ENCODE results near the gene RPS18.

RPS18 gene

GRCh38 chr6:33289784-33290315, 18.0 kb downstream of the RPS18 start:
- DNase-seq (ENCODE audit: low read depth in 2 of 2): no peak

DNA sequence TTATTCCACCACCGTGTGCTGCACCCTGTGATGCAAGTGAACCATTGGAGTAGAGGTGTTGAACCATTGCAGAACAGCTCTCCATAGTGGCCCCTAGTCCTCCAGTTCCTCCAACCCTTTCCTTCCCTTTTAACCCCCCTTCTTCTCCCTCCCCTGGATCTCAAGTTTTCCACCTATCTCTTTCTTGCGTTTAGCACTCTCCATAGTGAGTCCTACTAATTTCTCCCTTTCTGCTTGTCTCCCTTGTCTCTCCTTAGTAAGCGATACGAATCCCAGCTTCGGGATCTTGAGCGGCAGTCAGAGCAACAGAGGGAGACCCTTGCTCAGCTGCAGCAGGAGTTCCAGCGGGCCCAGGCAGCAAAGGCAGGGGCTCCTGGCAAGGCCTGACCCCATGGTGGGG, 18.6 kb downstream of the RPS18 start:
- no peak for DNase-seq (ENCODE audit: low read depth in 2 of 2)

DNA sequence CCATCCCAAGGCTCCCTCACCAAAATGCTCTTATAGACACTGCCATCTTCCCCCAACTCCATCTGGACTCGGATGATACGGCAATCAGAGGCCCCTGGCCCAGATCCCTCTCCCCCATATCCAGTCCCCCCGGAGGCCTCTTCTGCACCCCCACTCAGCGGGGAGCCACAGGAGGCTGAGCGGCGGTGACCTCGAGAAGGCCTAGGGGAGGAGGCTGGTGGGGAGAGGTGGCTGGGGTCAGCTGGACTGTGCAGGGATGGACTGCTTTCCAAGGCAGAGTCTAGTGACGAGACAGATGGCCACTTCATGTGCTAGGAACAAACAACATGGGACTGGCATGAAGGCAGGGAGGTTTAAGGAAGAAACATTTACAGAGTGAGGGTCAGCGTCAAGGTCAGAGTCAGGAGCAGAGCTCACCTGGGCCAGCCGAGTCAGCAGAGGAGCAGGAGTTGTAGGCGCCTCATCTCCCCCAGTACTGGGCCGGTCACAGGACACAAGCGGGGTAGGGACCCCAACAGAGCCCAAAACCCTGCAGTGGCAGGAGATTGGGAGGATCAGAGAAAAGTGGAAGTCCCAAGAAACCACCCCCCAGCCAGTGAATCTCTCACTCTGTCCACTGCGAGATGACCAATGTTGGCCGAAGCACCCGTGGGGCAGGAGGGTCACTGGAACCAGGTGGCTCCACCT, 21.3 kb downstream of the RPS18 start:
- no peak for DNase-seq (ENCODE audit: low read depth in 2 of 2)

GRCh38 chr6:33294086-33294823, 22.4 kb downstream of the RPS18 start:
- DNase-seq (ENCODE audit: low read depth in 2 of 2): no peak

- DNase-seq (ENCODE audit: low read depth in 2 of 2): no peak
Observed at GRCh38 chr6:33295621-33296369, 23.9 kb downstream of the RPS18 start.

- DNase-seq (ENCODE audit: low read depth in 2 of 2): no peak
Observed at GRCh38 chr6:33296797-33297405, 25.0 kb downstream of the RPS18 start.

GRCh38 chr6:33297406-33297955, 25.6 kb downstream of the RPS18 start:
- DNase-seq (ENCODE audit: low read depth in 2 of 2): no peak

- DNase-seq (ENCODE audit: low read depth in 2 of 2): no peak
Observed at GRCh38 chr6:33297956-33298772, 26.3 kb downstream of the RPS18 start.

DNA sequence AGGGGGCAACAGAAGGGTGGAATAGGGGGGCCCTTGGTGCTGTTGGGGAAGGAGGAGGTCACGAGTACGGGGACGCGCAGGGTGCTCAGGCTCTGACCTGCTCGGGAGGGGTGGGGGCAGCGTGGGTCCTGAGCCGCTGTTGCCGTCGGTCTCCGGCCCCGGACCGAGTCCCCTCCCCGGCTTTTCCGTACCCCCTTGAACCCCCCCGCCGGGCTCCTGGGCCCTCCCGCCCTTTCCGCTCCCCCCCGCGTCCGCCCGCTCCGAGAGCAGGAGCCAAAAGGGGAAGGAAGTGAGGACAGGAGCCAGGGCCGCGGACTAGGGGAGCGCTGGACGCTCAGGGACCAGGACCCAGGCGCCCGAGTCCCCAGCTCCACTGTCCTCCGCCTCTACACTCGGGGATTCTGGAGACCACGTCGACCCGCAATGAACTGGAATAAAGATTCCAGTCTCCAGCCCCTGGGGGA, 26.9 kb downstream of the RPS18 start, which contains the start of gene RGL2:
RGL2 (minus strand) TSS at position 170 of the 464 bp plus-strand sequence. CDS start 332 bp downstream, outside the sequence.
- DNase-seq (ENCODE audit: low read depth in 2 of 2): peak in 1 of 2 donors; percentile 39

DNA sequence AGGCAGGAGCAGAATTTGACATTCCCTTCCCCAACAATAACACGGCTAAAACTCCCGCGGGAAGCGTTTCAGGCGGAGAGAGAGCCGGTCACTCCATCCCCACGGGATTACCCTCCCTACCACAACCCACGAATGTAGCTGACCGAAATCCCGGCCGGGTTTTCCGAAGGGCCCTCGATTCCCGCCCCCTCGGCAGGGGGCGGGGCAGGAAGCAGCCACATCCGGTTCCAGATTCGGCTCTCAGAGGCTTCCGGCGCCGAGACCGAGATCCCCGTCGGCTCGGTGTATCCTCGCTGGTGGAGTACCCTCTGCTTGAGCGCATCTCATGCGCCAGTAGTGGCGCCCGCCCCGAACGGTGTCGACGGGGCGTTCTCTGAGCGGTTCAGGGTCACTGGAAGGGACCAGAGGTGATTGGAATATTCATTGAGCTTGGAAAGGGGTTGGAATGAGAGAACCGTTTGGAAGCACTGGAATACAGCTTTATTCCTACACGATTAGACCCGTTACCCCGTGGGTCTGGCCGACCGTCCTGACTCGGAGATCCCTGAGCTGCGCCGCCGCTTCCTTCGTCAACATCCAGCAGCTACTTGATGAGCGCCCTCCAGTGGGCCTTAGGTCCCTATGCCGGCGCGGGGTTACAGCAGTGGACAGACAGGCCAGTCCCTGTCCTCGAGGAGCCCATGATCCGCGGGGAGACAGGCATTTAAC, 27.5 kb downstream of the RPS18 start:
- peak; percentile 87 to 90 for DNase-seq (ENCODE audit: low read depth in 2 of 2)

GRCh38 chr6:33301877-33302276, 30.0 kb downstream of the RPS18 start:
- DNase-seq (ENCODE audit: low read depth in 2 of 2): no peak

DNA sequence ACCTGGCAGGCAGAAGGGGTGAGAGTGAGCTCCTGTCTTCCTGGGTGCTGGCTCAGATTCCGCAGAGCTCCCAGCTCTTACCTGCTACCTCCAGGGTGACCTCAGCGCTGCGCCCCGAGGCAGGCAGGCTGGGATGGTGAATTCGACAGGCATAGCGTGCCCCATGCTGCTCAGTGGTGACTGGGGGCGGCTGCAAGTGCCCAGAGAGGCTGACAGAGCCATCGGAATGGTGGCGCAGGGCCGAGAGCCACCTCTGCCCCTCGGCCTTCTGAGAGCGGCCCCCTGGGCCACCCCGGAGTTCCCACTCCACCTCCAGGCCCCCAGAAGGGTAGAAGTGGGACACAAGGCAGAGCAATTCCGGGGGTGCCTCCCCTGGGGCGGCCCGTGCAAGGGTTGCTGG, 32.3 kb downstream of the RPS18 start:
- DNase-seq (ENCODE audit: low read depth in 2 of 2): no peak

DNA sequence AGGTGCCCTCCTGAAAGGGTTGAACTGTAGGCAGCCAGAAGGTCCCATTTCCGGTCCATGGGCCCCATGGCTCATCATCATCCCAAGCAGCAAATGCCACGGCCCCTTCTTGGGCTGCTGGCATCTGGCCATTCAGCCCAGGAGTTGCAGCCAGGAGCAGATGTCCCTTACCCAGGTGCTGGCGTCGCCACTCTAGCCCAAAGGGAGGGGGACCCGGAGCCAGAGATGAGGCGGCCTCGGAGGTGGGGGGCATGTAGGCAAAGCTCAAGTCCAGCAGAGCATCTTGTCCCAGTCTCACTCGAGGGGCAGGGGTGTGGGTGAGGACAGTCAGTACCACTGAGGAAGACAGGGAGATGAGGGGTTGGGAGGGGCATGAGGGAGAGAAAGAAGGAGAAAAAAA, 33.2 kb downstream of the RPS18 start:
- DNase-seq (ENCODE audit: low read depth in 2 of 2): no peak

DNA sequence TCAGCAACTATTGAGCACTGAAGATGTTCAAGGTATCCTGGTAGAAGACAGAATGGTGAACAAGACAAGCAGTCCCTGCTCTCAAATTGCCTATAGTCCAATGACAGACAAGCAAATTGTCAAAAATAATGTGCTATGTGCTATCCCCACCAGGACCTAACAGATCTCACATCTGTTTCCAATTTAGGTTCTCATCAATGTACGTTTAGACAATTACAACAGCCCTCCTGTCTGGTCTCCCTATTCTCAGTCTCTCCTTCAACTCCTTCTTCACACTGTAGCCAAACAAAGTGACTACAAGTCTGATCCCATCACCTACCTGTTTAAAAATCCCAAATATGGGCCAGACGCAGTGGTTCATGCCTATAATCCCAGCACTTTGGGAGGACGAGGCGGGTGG, 34.5 kb downstream of the RPS18 start:
- no peak for DNase-seq (ENCODE audit: low read depth in 2 of 2)

DNA sequence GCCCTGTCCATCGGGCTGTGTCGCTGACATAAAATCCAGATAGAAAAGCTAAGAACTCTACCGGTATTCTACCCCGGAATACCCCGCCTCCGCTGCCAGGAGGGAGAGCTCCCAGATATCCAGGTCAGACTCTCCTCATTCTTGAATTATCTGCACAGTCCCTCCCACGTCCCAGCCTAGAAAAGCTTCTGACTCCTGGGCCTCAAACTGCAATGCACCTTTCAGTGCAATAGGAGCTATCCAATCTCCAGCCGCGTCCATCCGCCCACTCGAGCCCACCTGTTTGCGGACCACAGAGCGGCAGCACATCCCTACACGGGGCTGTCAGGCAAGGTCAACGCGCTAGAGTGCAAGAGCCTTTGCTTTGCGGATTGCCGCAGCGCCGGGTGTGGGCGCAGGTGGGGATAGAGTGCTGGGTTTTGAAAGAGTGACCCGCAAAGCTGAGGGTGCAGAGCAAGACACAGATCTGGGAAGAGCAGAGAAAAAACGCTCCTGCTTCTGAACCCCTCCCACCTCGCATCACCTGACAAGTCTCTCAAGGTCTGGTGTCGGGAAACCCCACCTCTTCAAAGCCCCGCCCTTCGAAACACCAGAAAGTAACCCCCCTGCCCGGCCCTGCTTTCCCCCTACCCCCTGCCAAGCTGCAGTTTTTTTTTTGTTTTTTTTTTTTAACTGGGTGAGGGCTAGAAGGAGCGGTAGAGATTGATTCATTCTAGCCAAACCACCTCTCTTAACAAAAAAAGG, 40.7 kb downstream of the RPS18 start:
- peak; percentile 69 to 77 for DNase-seq (ENCODE audit: low read depth in 2 of 2)

- DNase-seq (ENCODE audit: low read depth in 2 of 2): no peak
Observed at GRCh38 chr6:33313105-33313708, 41.3 kb downstream of the RPS18 start.

GRCh38 chr6:33313709-33314514, 42.0 kb downstream of the RPS18 start, which contains the start of gene TAPBP:
TSS of gene TAPBP (minus strand) at chr6:33314078. CDS start at chr6:33314041, 37 bp downstream.
- DNase-seq (ENCODE audit: low read depth in 2 of 2): peak; percentile 80 to 83

- DNase-seq (ENCODE audit: low read depth in 2 of 2): peak in 1 of 2 donors; percentile 50
Observed at GRCh38 chr6:33314515-33314942, 42.7 kb downstream of the RPS18 start.

Measured in activated CD8-positive, alpha-beta memory T cell treated with anti-CD3 and anti-CD28 coated beads for 4 hours (primary cell).